ENCODE measurements around the gene ZNF621. TPM values are rescaled to one million over a fixed set of nuclear protein-coding genes. Genes with fewer than 3 reads are reported as not detected.

ZNF621 gene
- total RNA-seq (10 to 100 TPM; 16.6 to 25.2 (median 22.2) TPM), total RNA-seq (17.6 to 66.8 (median 33.1) reads per million in 29 experiments)
- 22.2 TPM for total RNA-seq (2013)

- H3K4me1 Mint-ChIP-seq = peaks cover 25 to 34% (median 26%) of the 10 kb centered on the region in 3 donors
- Histone ChIP-seq H3K4me1 (ENCODE audit: control insufficient read depth in 1 of 2, extremely low read depth in 1 of 2, insufficient read depth in 2 of 2, low read length in 2 of 2) (peaks cover 2 to 16% of the 10 kb centered on the region in 2 experiments), H3K36me3 (ENCODE audit: control insufficient read depth in 2 of 2, extremely low read depth in 1 of 2, insufficient read depth in 1 of 2, low read length in 1 of 2) (peaks cover 2 to 17% of the 10 kb centered on the region in 2 donors), H3K27ac (ENCODE audit: low read length) (peak within 1 kb of the TSS; percentile 95), H3K9me3 (no peaks in the 10 kb centered on the region), H3K4me3 (ENCODE audit: control insufficient read depth in 1 of 2, extremely low read depth in 1 of 2, low read length in 1 of 2) (peak within 1 kb of the TSS; percentile 73 to 98), H3K27me3 (replicated peaks in 1 of 2; ENCODE audit: control insufficient read depth in 2 of 2, extremely low read depth in 1 of 2, insufficient read depth in 2 of 2, low read length in 1 of 2) (peaks cover 0 to 3% of the 10 kb centered on the region in 2 experiments)
- ChIA-PET POLR2A (interaction anchor here in 1 of 2 donors (0.7 kb wide), 1 partner anchor 70 kb away, joined by 4 read pairs; no protein-coding TSS in a partner anchor), CTCF (no interaction called here)
- H3K27ac Mint-ChIP-seq = peak within 1 kb of the TSS; percentile 95 to 96
- ATAC-seq (replicated peaks in 1 of 4) (peak; percentile 95 to 99 (median 98)), DNase-seq (peak; percentile 45 to 87 (median 73))
- H3K27me3 Mint-ChIP-seq = no peaks in the 10 kb centered on the region
- under 1% methylated on average over 57 of the region's 59 CpGs for WGBS (ENCODE audit: insufficient coverage)
- H3K9me3 Mint-ChIP-seq = no peaks in the 10 kb centered on the region
- peak within 1 kb of the TSS; percentile 88 to 93 (median 91) for H3K4me3 Mint-ChIP-seq
- H3K36me3 Mint-ChIP-seq = peaks cover 29% of the 10 kb centered on the region
Measured at GRCh38 chr3:40524568-40525285, at the start of gene ZNF621. TSS of gene ZNF621 (plus strand) at chr3:40524960. CDS start at chr3:40525841, 881 bp downstream.

GRCh38 chr3:40476478-40477470 lies 48.0 kb upstream of the ZNF621 start, which contains the start of gene ZNF619:
TSS of gene ZNF619 (plus strand) at chr3:40477122. CDS start at chr3:40477980, 858 bp downstream.
- ATAC-seq (replicated peaks in 1 of 4) (peak; percentile 83 to 87 (median 86)), DNase-seq (peak in 34 of 35 experiments; percentile 8 to 73 (median 40))
- H3K9me3 ChIP-seq = no peaks in the 10 kb centered on the region
- no peaks in the 10 kb centered on the region for H3K27me3 ChIP-seq (replicated peaks in 1 of 2; ENCODE audit: control insufficient read depth in 2 of 2, extremely low read depth in 1 of 2, insufficient read depth in 2 of 2, low read length in 1 of 2)
- H3K36me3 ChIP-seq (ENCODE audit: control insufficient read depth in 2 of 2, extremely low read depth in 1 of 2, insufficient read depth in 1 of 2, low read length in 1 of 2) = peaks cover 0 to 1% of the 10 kb centered on the region in 2 donors
- H3K27ac Mint-ChIP-seq = peak within 1 kb of the TSS; percentile 79 to 95
- H3K9me3 Mint-ChIP-seq = no peaks in the 10 kb centered on the region
- ChIA-PET POLR2A (interaction anchor here in 1 of 2 donors (0.5 to 1.0 kb wide), 4 partner anchors 11 to 1607 kb away, joined by 3 to 8 read pairs (median 4); partner anchors contain the start of gene ULK4), CTCF (interaction anchor here (0.6 to 0.8 kb wide), 2 partner anchors 24 to 104 kb away, joined by 3 read pairs; no protein-coding TSS in a partner anchor)
- H3K36me3 Mint-ChIP-seq = peaks cover 20% of the 10 kb centered on the region
- H3K4me3 ChIP-seq (ENCODE audit: control insufficient read depth in 1 of 2, extremely low read depth in 1 of 2, low read length in 1 of 2) = peak within 1 kb of the TSS; percentile 87 to 88
- H3K27me3 Mint-ChIP-seq = no peaks in the 10 kb centered on the region
- peak within 1 kb of the TSS; percentile 80 for H3K27ac ChIP-seq (ENCODE audit: low read length)
- peak within 1 kb of the TSS; percentile 89 to 92 (median 91) for H3K4me3 Mint-ChIP-seq
- under 1% methylated on average over 26 of the region's 48 CpGs for WGBS (ENCODE audit: insufficient coverage)
- H3K4me1 ChIP-seq (ENCODE audit: control insufficient read depth in 1 of 2, extremely low read depth in 1 of 2, insufficient read depth in 2 of 2, low read length in 2 of 2) = peaks cover 0 to 20% of the 10 kb centered on the region in 2 experiments
- peaks cover 21 to 28% (median 28%) of the 10 kb centered on the region in 3 donors for H3K4me1 Mint-ChIP-seq

GRCh38 chr3:40477666-40478065 lies 47.1 kb upstream of the ZNF621 start:
- no peaks in the 10 kb centered on the region for H3K27me3 ChIP-seq (replicated peaks in 1 of 2; ENCODE audit: control insufficient read depth in 2 of 2, extremely low read depth in 1 of 2, insufficient read depth in 2 of 2, low read length in 1 of 2)
- POLR2A ChIA-PET = interaction anchor here in 1 of 2 donors (0.6 to 1.0 kb wide), 3 partner anchors 21 to 1606 kb away, joined by 3 to 8 read pairs (median 3); partner anchors contain the start of gene ULK4
- H3K9me3 ChIP-seq = no peaks in the 10 kb centered on the region
- Mint-ChIP-seq H3K36me3 (peaks cover 27% of the 10 kb centered on the region), H3K4me3 (peak overlapping the region; percentile 89 to 92 (median 91)), H3K4me1 (peaks cover 28 to 35% (median 35%) of the 10 kb centered on the region in 3 donors), H3K27me3 (no peaks in the 10 kb centered on the region), H3K27ac (peak overlapping the region; percentile 79 to 95), H3K9me3 (no peaks in the 10 kb centered on the region)
- 94% methylated on average over 3 of the region's 4 CpGs for WGBS (ENCODE audit: insufficient coverage)
- CTCF ChIA-PET = interaction anchor here in 1 of 2 donors (0.6 kb wide), 1 partner anchor 103 kb away, joined by 3 read pairs; no protein-coding TSS in a partner anchor
- peaks cover 0 to 9% of the 10 kb centered on the region in 2 donors for H3K36me3 ChIP-seq (ENCODE audit: control insufficient read depth in 2 of 2, extremely low read depth in 1 of 2, insufficient read depth in 1 of 2, low read length in 1 of 2)
- peaks cover 0 to 23% of the 10 kb centered on the region in 2 experiments for H3K4me1 ChIP-seq (ENCODE audit: control insufficient read depth in 1 of 2, extremely low read depth in 1 of 2, insufficient read depth in 2 of 2, low read length in 2 of 2)
- peak overlapping the region; percentile 80 for H3K27ac ChIP-seq (ENCODE audit: low read length)
- peak overlapping the region in 1 of 2 donors; percentile 88 for H3K4me3 ChIP-seq (ENCODE audit: control insufficient read depth in 1 of 2, extremely low read depth in 1 of 2, low read length in 1 of 2)
- no peak for DNase-seq
- ATAC-seq (replicated peaks in 1 of 4) = no peak

GRCh38 chr3:40487172-40487571 lies 37.6 kb upstream of the ZNF621 start:
- no peak overlapping the region for H3K4me3 ChIP-seq (ENCODE audit: control insufficient read depth in 1 of 2, extremely low read depth in 1 of 2, low read length in 1 of 2)
- Mint-ChIP-seq H3K4me1 (peaks cover 10 to 13% (median 11%) of the 10 kb centered on the region in 3 donors), H3K36me3 (peaks cover 47% of the 10 kb centered on the region), H3K27me3 (no peaks in the 10 kb centered on the region), H3K9me3 (peaks cover 6 to 22% (median 16%) of the 10 kb centered on the region in 3 donors), H3K4me3 (no peak overlapping the region), H3K27ac (no peak overlapping the region)
- H3K27ac ChIP-seq (ENCODE audit: low read length) = no peak overlapping the region
- no peak for ATAC-seq (replicated peaks in 1 of 4)
- DNase-seq = no peak
- H3K9me3 ChIP-seq = peaks cover 4% of the 10 kb centered on the region
- ChIA-PET CTCF (no interaction called here), POLR2A (no interaction called here)
- no peaks in the 10 kb centered on the region for H3K27me3 ChIP-seq (replicated peaks in 1 of 2; ENCODE audit: control insufficient read depth in 2 of 2, extremely low read depth in 1 of 2, insufficient read depth in 2 of 2, low read length in 1 of 2)
- H3K36me3 ChIP-seq (ENCODE audit: control insufficient read depth in 2 of 2, extremely low read depth in 1 of 2, insufficient read depth in 1 of 2, low read length in 1 of 2) = peaks cover 11 to 33% of the 10 kb centered on the region in 2 donors
- WGBS (ENCODE audit: insufficient coverage) = 86% methylated on average over 1 of the region's 3 CpGs
- peaks cover 0 to 13% of the 10 kb centered on the region in 2 experiments for H3K4me1 ChIP-seq (ENCODE audit: control insufficient read depth in 1 of 2, extremely low read depth in 1 of 2, insufficient read depth in 2 of 2, low read length in 2 of 2)

- H3K27ac ChIP-seq (ENCODE audit: low read length) = no peak overlapping the region
- DNase-seq (no peak), ATAC-seq (replicated peaks in 1 of 4) (no peak)
- Mint-ChIP-seq H3K9me3 (peaks cover 6 to 22% (median 16%) of the 10 kb centered on the region in 3 donors), H3K27me3 (no peaks in the 10 kb centered on the region), H3K27ac (no peak overlapping the region), H3K4me3 (no peak overlapping the region), H3K36me3 (peaks cover 29% of the 10 kb centered on the region), H3K4me1 (no peaks in the 10 kb centered on the region)
- no peaks in the 10 kb centered on the region for H3K4me1 ChIP-seq (ENCODE audit: control insufficient read depth in 1 of 2, extremely low read depth in 1 of 2, insufficient read depth in 2 of 2, low read length in 2 of 2)
- ChIA-PET POLR2A (no interaction called here), CTCF (no interaction called here)
- no peak overlapping the region for H3K4me3 ChIP-seq (ENCODE audit: control insufficient read depth in 1 of 2, extremely low read depth in 1 of 2, low read length in 1 of 2)
- peaks cover 4% of the 10 kb centered on the region for H3K9me3 ChIP-seq
- H3K36me3 ChIP-seq (ENCODE audit: control insufficient read depth in 2 of 2, extremely low read depth in 1 of 2, insufficient read depth in 1 of 2, low read length in 1 of 2) = peaks cover 7 to 18% of the 10 kb centered on the region in 2 donors
- no peaks in the 10 kb centered on the region for H3K27me3 ChIP-seq (replicated peaks in 1 of 2; ENCODE audit: control insufficient read depth in 2 of 2, extremely low read depth in 1 of 2, insufficient read depth in 2 of 2, low read length in 1 of 2)
- no CpG with 5 or more reads among the region's 5 CpGs for WGBS (ENCODE audit: insufficient coverage)
Measured at GRCh38 chr3:40490916-40491315, 33.8 kb upstream of the ZNF621 start.
